Astrocyte of the cerebellum (primary cell): Measurements from ENCODE around the gene FAM131C.
"Not testable (repeated sequence)": the region's sequence is repeated elsewhere in the genome, so short reads cannot be mapped to it uniquely, and the experiment has no call there.

Experiments used
- DNase-seq: peaks from one replicate; pipeline ENCODE4 v3.0.0-alpha.2; 2011; ENCODE audit warnings: low read depth
- H3K4me3 ChIP-seq: 2 replicates; pipeline ENCODE4 v1.5.1; 2011; ENCODE audit warnings: mild to moderate bottlenecking, low read depth, low read length, moderate library complexity
- CTCF ChIP-seq: IDR thresholded peaks from 2 replicates; pipeline ENCODE4 v1.5.1; 2012; ENCODE audit warnings: low read length, low read depth, moderate library complexity, mild to moderate bottlenecking; ENCODE audit errors: missing control alignments
- in situ Hi-C: cut with HindIII; loops from 2 replicates; pipeline ENCODE4 v1.10.0; 2017; ENCODE audit warnings: low sequenced_read_pairs

Gene FAM131C

GRCh38 chr1:16031551-16031950 lies 41.9 kb downstream of the FAM131C start:
- DNase-seq: no peak
- no peak for TF ChIP-seq CTCF
- no peak overlapping the region for H3K4me3 ChIP-seq
- in situ Hi-C loops: no loop called here

GRCh38 chr1:16029288-16029687 lies 44.2 kb downstream of the FAM131C start:
- in situ Hi-C loops: no loop called here
- no peak overlapping the region for H3K4me3 ChIP-seq
- no peak for TF ChIP-seq CTCF
- DNase-seq: no peak

- in situ Hi-C loops, DNase-seq, H3K4me3 ChIP-seq: not testable (repeated sequence)
Measured at GRCh38 chr1:16029003-16029268, 44.5 kb downstream of the FAM131C start.

GRCh38 chr1:16028237-16029002 lies 45.0 kb downstream of the FAM131C start:
- H3K4me3 ChIP-seq: no peak overlapping the region
- no peak for DNase-seq
- no peak for TF ChIP-seq CTCF
- in situ Hi-C loops: no loop called here

- in situ Hi-C loops: no loop called here
- TF ChIP-seq CTCF: no peak
- DNase-seq: no peak
- H3K4me3 ChIP-seq: no peak overlapping the region
Measured at GRCh38 chr1:16026723-16027484, 46.5 kb downstream of the FAM131C start.

GRCh38 chr1:16026302-16026701 lies 47.1 kb downstream of the FAM131C start:
- in situ Hi-C loops, DNase-seq, H3K4me3 ChIP-seq: not testable (repeated sequence)

GRCh38 chr1:16023050-16023653 lies 50.3 kb downstream of the FAM131C start:
- TF ChIP-seq CTCF: no peak
- H3K4me3 ChIP-seq: no peak overlapping the region
- in situ Hi-C loops: no loop called here
- no peak for DNase-seq
